Activated CD8-positive, alpha-beta T cell treated with anti-CD3 and anti-CD28 coated beads for 36 hours (primary cell): Measurements from ENCODE around the gene GAL3ST2. TPM values are rescaled to one million over a fixed set of nuclear protein-coding genes. Genes with fewer than 3 reads are reported as not detected.

Source experiments
- ATAC-seq: fragments of 200-7000 bp; cut with Tn5 transposase; one replicate; pipeline ENCODE4 v1.10.0; 2021; ENCODE audit warnings: mild to moderate bottlenecking, moderate library complexity
- CTCF ChIA-PET: fragments of 350-600 bp; sonication (Branson Sonifier 250); formaldehyde crosslinking; loops from one replicate; lab custom pipeline; 2021; ENCODE audit warnings: antibody characterized with exemption; lab: Charles Lee
- POLR2A ChIA-PET: fragments of 350-600 bp; sonication (Branson Sonifier 250); formaldehyde crosslinking; loops from one replicate; lab custom pipeline; 2021; ENCODE audit warnings: antibody characterized with exemption; lab: Charles Lee
- DNase-seq: peaks from one replicate; pipeline ENCODE4 v3.0.0-alpha.2; 2020
- H3K27ac Mint-ChIP-seq: one replicate; pipeline ENCODE4 v1.8.0; 2021; ENCODE audit warnings: mild to moderate bottlenecking, mixed read lengths
- H3K27me3 Mint-ChIP-seq: one replicate; pipeline ENCODE4 v1.8.0; 2021; ENCODE audit warnings: mixed read lengths
- H3K36me3 Mint-ChIP-seq: one replicate; pipeline ENCODE4 v1.8.0; 2021; ENCODE audit warnings: low read depth, mixed read lengths
- H3K4me1 Mint-ChIP-seq: one replicate; pipeline ENCODE4 v1.8.0; 2021; ENCODE audit warnings: low read depth, mixed read lengths
- H3K4me3 Mint-ChIP-seq: one replicate; pipeline ENCODE4 v1.8.0; 2021; ENCODE audit warnings: mild to moderate bottlenecking, moderate library complexity, mixed read lengths
- H3K9me3 Mint-ChIP-seq: one replicate; pipeline ENCODE4 v1.8.0; 2021; ENCODE audit warnings: mixed read lengths
- intact Hi-C: fragments of 100-400 bp; cut with micrococcal nuclease; formaldehyde crosslinking; loops from one replicate; pipeline ENCODE4 v1.10.0; 2022
- total RNA-seq, 2 experiments: library from RNA; stranded (reverse); gene quantifications; one replicate each; pipeline ENCODE4 v1.2.3, GENCODE V29; 2021
- TF ChIP-seq, protein P1 (sequence below): fragments of 200-600 bp; IDR thresholded peaks from one replicate; pipeline ENCODE4 v1.8.0; 2022; ENCODE audit warnings: antibody characterized with exemption, mild to moderate bottlenecking

GAL3ST2 gene
- total RNA-seq, 2 experiments from 2014 or later: 0.89 to 0.95 TPM

DNA sequence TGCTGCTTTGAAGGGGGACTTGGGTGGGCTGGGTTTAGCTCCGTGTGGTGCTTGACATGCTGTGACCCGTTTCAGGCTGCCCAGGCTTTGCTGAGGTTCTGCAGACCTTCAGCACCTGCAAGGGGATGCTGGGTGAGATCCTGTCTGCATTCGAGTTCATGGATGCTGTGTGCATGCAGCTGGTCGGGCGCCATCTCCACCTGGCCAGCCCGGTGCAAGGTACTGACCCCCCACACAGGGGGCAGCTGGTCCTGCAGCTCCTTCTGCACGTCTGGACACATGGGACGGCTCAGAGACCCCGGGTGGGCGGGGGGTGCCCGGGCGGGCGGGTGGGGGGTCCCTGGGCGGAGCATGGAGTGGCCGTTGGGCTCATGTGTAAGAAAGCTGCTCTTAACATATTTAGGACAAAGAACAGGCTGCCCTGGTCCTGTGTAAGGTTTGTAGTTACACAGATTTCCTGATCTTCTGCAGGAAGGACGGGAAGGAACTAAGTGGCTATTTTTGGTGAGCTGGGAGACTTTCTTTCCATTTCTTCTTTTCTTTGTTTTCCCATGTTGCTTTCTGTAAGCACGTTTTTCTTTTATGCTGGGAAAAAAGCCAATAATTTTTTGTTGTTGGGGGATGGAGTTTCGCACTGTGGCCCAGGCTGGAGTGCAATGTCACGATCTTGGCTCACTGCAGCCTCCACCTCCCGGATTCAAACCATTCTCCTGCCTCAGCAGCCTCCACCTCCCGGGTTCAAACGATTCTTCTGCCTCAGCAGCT lies 26.4 kb upstream of the GAL3ST2 start:
- intact Hi-C loops: no loop called here
- ATAC-seq (no peak), DNase-seq (no peak)
- Mint-ChIP-seq H3K27ac (no peak overlapping the region), H3K36me3 (peaks cover 22% of the 10 kb centered on the region), H3K27me3 (no peaks in the 10 kb centered on the region), H3K9me3 (no peaks in the 10 kb centered on the region), H3K4me1 (no peaks in the 10 kb centered on the region), H3K4me3 (no peak overlapping the region)
- CTCF ChIA-PET: no interaction called here
- POLR2A ChIA-PET: interaction anchor here (0.9 to 1.0 kb wide), 2 partner anchors 18 kb away, joined by 3 read pairs; no protein-coding TSS in a partner anchor
- TF ChIP-seq, protein P1, sequence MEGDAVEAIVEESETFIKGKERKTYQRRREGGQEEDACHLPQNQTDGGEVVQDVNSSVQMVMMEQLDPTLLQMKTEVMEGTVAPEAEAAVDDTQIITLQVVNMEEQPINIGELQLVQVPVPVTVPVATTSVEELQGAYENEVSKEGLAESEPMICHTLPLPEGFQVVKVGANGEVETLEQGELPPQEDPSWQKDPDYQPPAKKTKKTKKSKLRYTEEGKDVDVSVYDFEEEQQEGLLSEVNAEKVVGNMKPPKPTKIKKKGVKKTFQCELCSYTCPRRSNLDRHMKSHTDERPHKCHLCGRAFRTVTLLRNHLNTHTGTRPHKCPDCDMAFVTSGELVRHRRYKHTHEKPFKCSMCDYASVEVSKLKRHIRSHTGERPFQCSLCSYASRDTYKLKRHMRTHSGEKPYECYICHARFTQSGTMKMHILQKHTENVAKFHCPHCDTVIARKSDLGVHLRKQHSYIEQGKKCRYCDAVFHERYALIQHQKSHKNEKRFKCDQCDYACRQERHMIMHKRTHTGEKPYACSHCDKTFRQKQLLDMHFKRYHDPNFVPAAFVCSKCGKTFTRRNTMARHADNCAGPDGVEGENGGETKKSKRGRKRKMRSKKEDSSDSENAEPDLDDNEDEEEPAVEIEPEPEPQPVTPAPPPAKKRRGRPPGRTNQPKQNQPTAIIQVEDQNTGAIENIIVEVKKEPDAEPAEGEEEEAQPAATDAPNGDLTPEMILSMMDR: no peak

DNA sequence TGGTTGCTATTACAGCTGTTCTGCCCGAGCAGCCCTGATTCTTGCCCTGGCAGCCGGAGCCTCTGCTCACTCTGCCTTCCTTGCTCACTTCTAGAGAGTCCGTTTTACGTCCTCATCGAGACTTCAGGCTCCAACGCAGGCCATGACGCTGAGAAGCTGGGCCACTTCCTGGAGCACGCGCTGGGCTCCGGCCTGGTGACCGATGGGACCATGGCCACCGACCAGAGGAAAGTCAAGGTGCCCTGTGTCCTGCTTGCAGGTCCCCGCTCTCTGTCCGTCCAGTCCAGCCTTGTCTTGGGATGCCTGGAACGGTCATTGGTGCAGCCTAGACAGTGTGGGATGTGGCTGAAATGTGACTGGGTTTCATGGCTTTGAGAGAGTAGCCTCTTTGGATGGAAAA lies 25.5 kb upstream of the GAL3ST2 start:
- H3K27me3 Mint-ChIP-seq: no peaks in the 10 kb centered on the region
- H3K9me3 Mint-ChIP-seq: no peaks in the 10 kb centered on the region
- no peak overlapping the region for H3K27ac Mint-ChIP-seq
- peaks cover 14% of the 10 kb centered on the region for H3K36me3 Mint-ChIP-seq
- no peak for DNase-seq
- no peaks in the 10 kb centered on the region for H3K4me1 Mint-ChIP-seq
- no peak overlapping the region for H3K4me3 Mint-ChIP-seq
- TF ChIP-seq, protein P1: no peak
- ChIA-PET CTCF (no interaction called here), POLR2A (interaction anchor here (0.9 kb wide), 1 partner anchor 17 kb away, joined by 3 read pairs; no protein-coding TSS in a partner anchor)
- intact Hi-C loops: no loop called here
- ATAC-seq: no peak

DNA sequence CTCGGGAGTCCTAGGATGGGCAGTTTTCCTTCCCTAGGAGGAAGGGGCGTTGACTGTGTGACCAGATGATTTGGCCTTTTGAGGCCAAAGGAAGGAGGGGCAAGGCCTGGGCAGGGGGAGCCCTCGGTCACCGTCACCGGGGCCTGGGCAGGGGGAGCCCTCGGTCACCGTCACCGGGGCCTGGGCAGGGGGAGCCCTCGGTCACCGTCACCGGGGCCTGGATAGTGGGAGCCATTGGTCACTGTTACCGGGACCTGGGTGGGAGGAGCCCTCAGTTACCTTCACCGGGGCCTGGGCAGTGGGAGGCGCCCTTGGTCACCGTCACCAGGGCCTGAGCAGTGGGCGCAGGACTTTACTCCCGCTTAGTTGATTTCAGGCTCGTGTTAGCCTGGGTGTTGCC lies 24.8 kb upstream of the GAL3ST2 start:
- no peak overlapping the region for H3K4me3 Mint-ChIP-seq
- no peaks in the 10 kb centered on the region for H3K4me1 Mint-ChIP-seq
- ChIA-PET POLR2A (no interaction called here), CTCF (no interaction called here)
- no peaks in the 10 kb centered on the region for H3K9me3 Mint-ChIP-seq
- H3K36me3 Mint-ChIP-seq: peaks cover 13% of the 10 kb centered on the region
- intact Hi-C loops: no loop called here
- DNase-seq (no peak), ATAC-seq (no peak)
- TF ChIP-seq, protein P1: no peak
- no peaks in the 10 kb centered on the region for H3K27me3 Mint-ChIP-seq
- no peak overlapping the region for H3K27ac Mint-ChIP-seq

DNA sequence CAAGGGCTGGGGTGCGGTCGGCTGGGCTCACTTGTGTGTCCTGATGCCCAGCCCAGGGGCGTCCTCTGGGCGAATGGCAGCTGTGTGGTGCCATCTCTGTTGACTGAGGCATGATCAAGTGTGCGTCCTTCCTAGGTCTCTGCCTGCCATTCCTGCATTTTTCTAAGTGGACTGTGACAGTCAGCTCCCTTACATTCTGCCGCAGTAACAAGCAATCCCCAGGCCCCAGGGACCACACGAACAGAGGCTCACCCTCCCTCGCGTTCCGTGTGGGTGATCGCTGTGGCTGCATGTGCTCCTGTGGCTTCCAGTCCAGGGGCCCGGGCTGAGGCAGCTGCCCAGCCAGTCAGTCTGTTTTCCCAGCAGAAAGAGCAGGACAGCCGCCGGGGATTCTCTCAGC lies 24.4 kb upstream of the GAL3ST2 start:
- DNase-seq (no peak), ATAC-seq (no peak)
- Mint-ChIP-seq H3K27ac (no peak overlapping the region), H3K27me3 (no peaks in the 10 kb centered on the region), H3K4me1 (no peaks in the 10 kb centered on the region), H3K36me3 (peaks cover 14% of the 10 kb centered on the region), H3K4me3 (no peak overlapping the region), H3K9me3 (no peaks in the 10 kb centered on the region)
- intact Hi-C loops: no loop called here
- TF ChIP-seq, protein P1: no peak
- CTCF ChIA-PET: no interaction called here
- POLR2A ChIA-PET: no interaction called here

DNA sequence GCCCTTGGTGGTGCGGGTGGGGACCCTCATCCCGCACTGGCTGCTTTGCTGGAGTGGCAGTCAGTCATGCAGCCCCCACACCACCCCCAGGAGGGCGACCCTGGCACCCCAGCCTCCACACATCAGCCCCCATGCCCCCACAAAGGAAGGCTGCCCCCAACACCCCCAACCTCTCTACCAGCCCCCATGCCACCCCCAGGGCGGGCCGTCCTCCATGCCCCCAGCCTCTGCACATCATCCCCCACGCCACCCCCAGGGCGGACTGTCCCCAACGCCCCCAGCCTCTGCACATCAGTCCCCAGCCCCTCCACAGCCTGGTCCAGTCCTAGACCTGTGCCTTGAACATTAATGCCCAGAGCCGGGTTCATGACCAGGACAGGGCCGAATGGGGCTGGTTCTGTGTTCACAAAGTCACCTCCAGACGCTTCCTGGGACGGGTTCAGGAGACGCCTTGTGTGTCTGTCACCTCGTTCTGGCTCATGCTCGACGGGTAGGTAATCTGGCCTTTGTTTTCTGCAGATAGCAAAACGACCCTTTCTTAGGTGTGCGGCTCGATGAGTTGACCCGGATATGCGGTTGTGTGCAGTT lies 23.8 kb upstream of the GAL3ST2 start:
- Mint-ChIP-seq H3K9me3 (no peaks in the 10 kb centered on the region), H3K4me1 (no peaks in the 10 kb centered on the region), H3K36me3 (peaks cover 12% of the 10 kb centered on the region), H3K27me3 (no peaks in the 10 kb centered on the region), H3K27ac (no peak overlapping the region), H3K4me3 (no peak overlapping the region)
- TF ChIP-seq, protein P1: no peak
- intact Hi-C loops: no loop called here
- POLR2A ChIA-PET: no interaction called here
- CTCF ChIA-PET: no interaction called here
- DNase-seq (no peak), ATAC-seq (no peak)
